ENCODE measurements around the gene REC8.
"Not testable (repeated sequence)": the region's sequence is repeated elsewhere in the genome, so short reads cannot be mapped to it uniquely, and the experiment has no call there.

The REC8 gene

GRCh38 chr14:24215495-24216344 is 43.8 kb downstream of the REC8 start, which contains the start of gene MDP1:
MDP1 (minus strand) TSS chr14:24216066; CDS start chr14:24215955, 111 bp downstream.
- FAIRE-seq (peak; percentile 93), DNase-seq (ENCODE audit: insufficient read length) (peak; percentile 81)
- TF ChIP-seq POLR2AphosphoS5 (IDR thresholded peaks at IDR 0.05; ENCODE audit: low read depth, low read length) (peak; percentile 90; the same call in 1 of the 2 replicates), TAF1 (IDR thresholded peaks at IDR 0.05; ENCODE audit: borderline replicate concordance, low read depth, low read length) (peak; percentile 80), POLR2A (IDR thresholded peaks at IDR 0.05; ENCODE audit: low read depth, low read length) (peak; percentile 92)

- TF ChIP-seq TAF1 (IDR thresholded peaks at IDR 0.05; ENCODE audit: borderline replicate concordance, low read depth, low read length) = no peak
- DNase-seq (ENCODE audit: insufficient read length) (no peak), FAIRE-seq (no peak)
Observed at GRCh38 chr14:24216345-24216699, 44.4 kb downstream of the REC8 start.

GRCh38 chr14:24216876-24217275 is 45.0 kb downstream of the REC8 start:
- DNase-seq (ENCODE audit: insufficient read length); FAIRE-seq: not testable (repeated sequence)

- FAIRE-seq (no peak), DNase-seq (ENCODE audit: insufficient read length) (no peak)
- no peak for TF ChIP-seq TAF1 (IDR thresholded peaks at IDR 0.05; ENCODE audit: borderline replicate concordance, low read depth, low read length)
- TF ChIP-seq POLR2A (IDR thresholded peaks at IDR 0.05; ENCODE audit: low read depth, low read length) = no peak
- TF ChIP-seq POLR2AphosphoS5 (IDR thresholded peaks at IDR 0.05; ENCODE audit: low read depth, low read length) = no peak
Observed at GRCh38 chr14:24219080-24219479, 47.2 kb downstream of the REC8 start.

GRCh38 chr14:24219521-24219920 is 47.6 kb downstream of the REC8 start:
- TF ChIP-seq POLR2A (IDR thresholded peaks at IDR 0.05; ENCODE audit: low read depth, low read length) (no peak), TAF1 (IDR thresholded peaks at IDR 0.05; ENCODE audit: borderline replicate concordance, low read depth, low read length) (no peak), POLR2AphosphoS5 (IDR thresholded peaks at IDR 0.05; ENCODE audit: low read depth, low read length) (no peak)
- DNase-seq (ENCODE audit: insufficient read length) (no peak), FAIRE-seq (no peak)

GRCh38 chr14:24222987-24223386 is 51.1 kb downstream of the REC8 start:
- FAIRE-seq; DNase-seq (ENCODE audit: insufficient read length): not testable (repeated sequence)

GRCh38 chr14:24224618-24225071 is 52.8 kb downstream of the REC8 start:
- FAIRE-seq = no peak
- TF ChIP-seq POLR2AphosphoS5 (IDR thresholded peaks at IDR 0.05; ENCODE audit: low read depth, low read length) (no peak), POLR2A (IDR thresholded peaks at IDR 0.05; ENCODE audit: low read depth, low read length) (no peak), TAF1 (IDR thresholded peaks at IDR 0.05; ENCODE audit: borderline replicate concordance, low read depth, low read length) (no peak)

GRCh38 chr14:24226473-24226872 is 54.6 kb downstream of the REC8 start:
- DNase-seq (ENCODE audit: insufficient read length) (no peak), FAIRE-seq (no peak)
- no peak for TF ChIP-seq TAF1 (IDR thresholded peaks at IDR 0.05; ENCODE audit: borderline replicate concordance, low read depth, low read length)
- no peak for TF ChIP-seq POLR2A (IDR thresholded peaks at IDR 0.05; ENCODE audit: low read depth, low read length)
- no peak for TF ChIP-seq POLR2AphosphoS5 (IDR thresholded peaks at IDR 0.05; ENCODE audit: low read depth, low read length)

More at GRCh38 chr14:24224618-24225071, 52.8 kb downstream of the REC8 start:
- DNase-seq (ENCODE audit: insufficient read length) = no peak

DNA sequence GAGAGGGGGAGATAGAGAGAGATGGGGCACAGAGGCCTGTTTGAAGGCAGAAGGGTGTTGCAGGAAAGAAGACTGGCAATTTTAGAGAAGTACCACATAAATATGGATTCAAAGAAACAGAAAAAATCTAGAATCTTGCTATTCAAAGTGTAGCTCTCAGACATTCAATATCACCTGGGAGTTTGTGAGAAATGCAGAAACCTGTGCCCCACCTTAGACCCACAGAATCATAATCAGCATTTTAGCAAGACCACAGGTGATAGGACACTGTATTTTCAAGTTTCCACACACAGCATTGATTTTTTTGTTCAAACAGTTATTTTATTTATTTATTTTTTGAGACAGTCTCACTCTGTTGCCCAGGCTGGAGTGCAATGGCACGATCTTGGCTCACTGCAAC is 57.0 kb downstream of the REC8 start:
- TF ChIP-seq POLR2A (IDR thresholded peaks at IDR 0.05; ENCODE audit: low read depth, low read length) = no peak
- TF ChIP-seq POLR2AphosphoS5 (IDR thresholded peaks at IDR 0.05; ENCODE audit: low read depth, low read length) = no peak
- no peak for TF ChIP-seq TAF1 (IDR thresholded peaks at IDR 0.05; ENCODE audit: borderline replicate concordance, low read depth, low read length)
- DNase-seq (ENCODE audit: insufficient read length) (no peak), FAIRE-seq (no peak)

Measured in GM12892 (cell line).